AG10803 (cell line): Measurements from ENCODE around the gene NSUN4.
"Not testable (repeated sequence)": the region's sequence is repeated elsewhere in the genome, so short reads cannot be mapped to it uniquely, and the experiment has no call there.

ENCODE experiments used
- DNase-seq: peaks from one replicate; pipeline ENCODE4 v3.0.0; 2010; ENCODE audit warnings: low read depth
- H3K4me3 ChIP-seq: 2 replicates; pipeline ENCODE4 v1.5.1; 2011; ENCODE audit warnings: mild to moderate bottlenecking, low read length, control low read depth
- CTCF ChIP-seq: conservative IDR thresholded peaks from 2 replicates; pipeline ENCODE4 v1.5.1; 2011; ENCODE audit warnings: mild to moderate bottlenecking, low read length, control low read depth, inconsistent platforms

The NSUN4 gene

GRCh38 chr1:46343351-46343695, 2.7 kb downstream of the NSUN4 start:
- no peak for TF ChIP-seq CTCF
- no peak for DNase-seq
- H3K4me3 ChIP-seq: no peak overlapping the region

- TF ChIP-seq CTCF: no peak
- DNase-seq: no peak
- H3K4me3 ChIP-seq: no peak overlapping the region
These were observed 3.1 kb downstream of the NSUN4 start for GRCh38 chr1:46343705-46344104.

- TF ChIP-seq CTCF: no peak
- no peak for DNase-seq
- H3K4me3 ChIP-seq: no peak overlapping the region
These were observed 3.9 kb downstream of the NSUN4 start for GRCh38 chr1:46344481-46344880.

GRCh38 chr1:46345281-46345680, 4.7 kb downstream of the NSUN4 start:
- no peak overlapping the region for H3K4me3 ChIP-seq
- DNase-seq: no peak
- no peak for TF ChIP-seq CTCF

- no peak for TF ChIP-seq CTCF
- DNase-seq: no peak
- H3K4me3 ChIP-seq: no peak overlapping the region
These were observed 11.8 kb downstream of the NSUN4 start for GRCh38 chr1:46352363-46352762.

GRCh38 chr1:46355920-46356319, 15.3 kb downstream of the NSUN4 start:
- DNase-seq, H3K4me3 ChIP-seq: not testable (repeated sequence)

- no peak for DNase-seq
- TF ChIP-seq CTCF: no peak
- no peak overlapping the region for H3K4me3 ChIP-seq
These were observed 21.6 kb downstream of the NSUN4 start for GRCh38 chr1:46362158-46362557.

- no peak for TF ChIP-seq CTCF
- DNase-seq: no peak
These were observed 22.5 kb downstream of the NSUN4 start for GRCh38 chr1:46363121-46363520.

More at GRCh38 chr1:46363121-46363520, 22.5 kb downstream of the NSUN4 start:
- H3K4me3 ChIP-seq: no peak overlapping the region
